Activated effector memory CD4-positive, alpha-beta T cell treated with Interleukin-2 at 50 U/mL for 16 hours (primary cell): ENCODE results near the gene AMPD3.
"Not testable (repeated sequence)": the region's sequence is repeated elsewhere in the genome, so short reads cannot be mapped to it uniquely, and the experiment has no call there.

Source experiments
- DNase-seq: peaks from one replicate; pipeline ENCODE4 v3.0.0-alpha.2; 2020

AMPD3 gene

GRCh38 chr11:10454878-10455631 lies at the start of gene AMPD3:
TSS of gene AMPD3 (plus strand) at chr11:10455264. CDS start at chr11:10461520, 6,256 bp downstream.
- no peak for DNase-seq

- no peak for DNase-seq
Measured at GRCh38 chr11:10405865-10406592, 49.0 kb upstream of the AMPD3 start.

- DNase-seq, result no peak
Measured at GRCh38 chr11:10407055-10407454, 48.0 kb upstream of the AMPD3 start.

GRCh38 chr11:10407749-10408685 lies 47.0 kb upstream of the AMPD3 start:
- no peak for DNase-seq

- no peak for DNase-seq
Measured at GRCh38 chr11:10409207-10409661, 45.8 kb upstream of the AMPD3 start.

- DNase-seq, result no peak
Measured at GRCh38 chr11:10410106-10410843, 44.8 kb upstream of the AMPD3 start.

- DNase-seq, result no peak
Measured at GRCh38 chr11:10410844-10411200, 44.2 kb upstream of the AMPD3 start.

- no peak for DNase-seq
Measured at GRCh38 chr11:10412266-10412665, 42.8 kb upstream of the AMPD3 start.

- DNase-seq, result peak; percentile 23
Measured at GRCh38 chr11:10413268-10413667, 41.8 kb upstream of the AMPD3 start.

- no peak for DNase-seq
Measured at GRCh38 chr11:10414181-10414580, 40.9 kb upstream of the AMPD3 start.

GRCh38 chr11:10414659-10415058 lies 40.4 kb upstream of the AMPD3 start:
- DNase-seq, result no peak

GRCh38 chr11:10415817-10416392 lies 39.2 kb upstream of the AMPD3 start:
- no peak for DNase-seq

GRCh38 chr11:10418259-10418949 lies 36.7 kb upstream of the AMPD3 start:
- DNase-seq, result no peak

- DNase-seq, result no peak
Measured at GRCh38 chr11:10418950-10419310, 36.1 kb upstream of the AMPD3 start.

GRCh38 chr11:10426475-10426874 lies 28.6 kb upstream of the AMPD3 start:
- DNase-seq, result no peak

GRCh38 chr11:10428453-10428852 lies 26.6 kb upstream of the AMPD3 start:
- DNase-seq, result no peak

GRCh38 chr11:10429526-10429925 lies 25.5 kb upstream of the AMPD3 start:
- DNase-seq, result no peak

GRCh38 chr11:10432493-10432892 lies 22.6 kb upstream of the AMPD3 start:
- DNase-seq, result no peak

GRCh38 chr11:10432971-10433370 lies 22.1 kb upstream of the AMPD3 start:
- DNase-seq, result no peak

GRCh38 chr11:10436224-10436623 lies 18.8 kb upstream of the AMPD3 start:
- no peak for DNase-seq

GRCh38 chr11:10436683-10437082 lies 18.4 kb upstream of the AMPD3 start:
- DNase-seq, result not testable (repeated sequence)

GRCh38 chr11:10438458-10438857 lies 16.6 kb upstream of the AMPD3 start:
- no peak for DNase-seq
